HG03159 (cell line): ENCODE results near the gene TCERG1L.
"Not testable (repeated sequence)": the region's sequence is repeated elsewhere in the genome, so short reads cannot be mapped to it uniquely, and the experiment has no call there.

Source experiments
- ATAC-seq: cut with Tn5 transposase; IDR thresholded peaks from one replicate; pipeline ENCODE4 v1.9.1; 2021; ENCODE audit warnings: mild to moderate bottlenecking, moderate library complexity; ENCODE audit not compliant: unreplicated experiment

Gene TCERG1L

DNA sequence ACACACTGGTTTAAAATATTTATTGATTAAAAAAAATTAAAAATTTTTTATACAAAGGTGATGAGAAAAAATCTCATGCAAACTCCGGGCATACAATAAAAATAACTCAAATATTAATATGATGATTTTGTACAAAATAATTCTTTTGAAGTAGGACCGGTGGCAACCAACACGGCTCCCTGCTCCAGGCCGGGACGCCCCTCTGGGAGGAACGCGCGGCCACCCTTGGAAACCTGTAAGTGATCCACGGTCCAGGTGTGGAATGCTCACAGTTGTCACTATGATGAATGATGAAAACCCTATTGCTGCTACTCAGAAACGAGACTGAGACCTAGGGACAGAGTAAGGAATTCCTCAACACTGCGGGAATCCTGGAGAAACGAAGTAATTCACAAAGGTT lies 219.1 kb downstream of the TCERG1L start:
- ATAC-seq: no peak

DNA sequence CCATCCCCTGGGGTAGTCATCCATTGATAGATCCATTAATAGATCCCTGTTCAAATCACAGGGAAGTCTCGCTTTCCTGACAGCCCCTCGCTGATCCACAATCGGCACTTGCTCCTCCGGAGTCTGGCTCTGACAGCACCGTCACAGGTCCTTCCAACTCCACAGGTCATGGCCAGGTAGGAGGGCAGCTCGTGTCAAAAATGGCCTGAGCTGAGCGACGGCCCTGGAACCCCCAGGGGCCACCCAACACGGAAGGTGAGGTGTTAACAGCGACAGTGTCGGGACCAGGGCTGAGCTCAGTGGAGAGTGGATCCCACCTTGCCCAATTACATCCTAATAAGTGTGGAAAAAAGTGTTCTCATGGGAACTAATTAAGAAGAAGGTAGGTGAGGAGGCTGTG lies 219.8 kb downstream of the TCERG1L start:
- ATAC-seq: no peak

DNA sequence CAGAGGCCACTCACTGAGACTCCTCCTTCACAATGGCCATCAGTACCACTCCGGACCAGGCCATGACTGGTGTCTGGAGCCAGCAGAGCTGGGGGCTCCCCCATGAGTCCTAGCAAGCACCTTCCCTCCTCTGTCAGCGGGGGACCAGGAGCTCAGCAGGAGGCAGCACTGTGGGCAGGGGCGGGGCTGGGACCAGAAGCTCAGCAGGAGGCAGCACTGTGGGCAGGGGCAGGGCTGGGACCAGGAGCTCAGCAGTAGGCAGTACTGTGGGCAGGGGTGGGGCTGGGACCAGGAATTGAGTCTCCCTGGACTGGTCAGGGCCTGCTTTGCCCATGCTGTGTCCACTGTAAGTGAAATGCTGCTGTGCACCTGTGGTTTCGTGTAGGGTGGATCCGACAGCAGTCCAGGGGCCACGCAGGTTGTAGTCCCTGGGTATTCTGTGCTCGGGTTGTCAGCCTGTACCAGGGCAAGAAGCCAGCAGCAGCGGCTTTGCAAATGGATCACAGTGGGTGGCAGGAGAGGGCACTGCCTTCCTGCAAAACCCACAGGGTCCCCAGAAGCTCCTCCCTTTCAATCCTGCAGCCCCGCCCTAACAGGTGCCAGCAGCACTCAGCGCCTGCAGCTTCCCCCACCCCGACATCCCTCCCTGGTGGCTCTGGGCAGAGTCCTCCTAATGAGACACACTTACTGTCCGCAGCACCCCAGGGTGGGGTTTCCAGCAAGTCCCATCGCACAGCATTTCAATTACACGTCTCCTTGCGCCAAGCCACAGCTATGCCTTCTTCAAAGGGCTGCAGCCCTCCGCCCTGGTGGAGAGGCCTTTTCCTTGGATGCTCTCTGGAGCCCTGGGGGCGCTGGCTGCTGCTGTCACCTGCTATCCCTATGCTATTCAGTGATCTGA lies 220.5 kb downstream of the TCERG1L start:
- no peak for ATAC-seq

DNA sequence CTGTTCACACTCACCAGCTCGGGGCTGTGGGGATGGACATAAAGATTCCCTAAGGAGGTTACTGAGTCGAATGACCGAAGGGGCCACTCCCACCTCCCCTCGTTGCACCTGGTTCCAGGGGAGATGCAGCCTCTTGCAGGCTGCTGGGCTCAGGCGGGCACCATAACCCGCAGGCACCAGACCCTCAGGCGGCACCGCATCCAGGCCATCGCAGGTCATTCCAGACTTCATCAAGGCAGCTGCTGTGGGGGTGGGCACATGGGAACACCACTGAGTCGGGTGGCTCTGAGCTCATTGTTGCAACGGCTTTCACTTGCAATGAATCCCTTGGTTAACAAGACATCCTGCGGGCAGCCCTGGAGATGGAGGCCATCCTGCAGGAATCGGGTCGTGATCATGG lies 221.7 kb downstream of the TCERG1L start:
- no peak for ATAC-seq

DNA sequence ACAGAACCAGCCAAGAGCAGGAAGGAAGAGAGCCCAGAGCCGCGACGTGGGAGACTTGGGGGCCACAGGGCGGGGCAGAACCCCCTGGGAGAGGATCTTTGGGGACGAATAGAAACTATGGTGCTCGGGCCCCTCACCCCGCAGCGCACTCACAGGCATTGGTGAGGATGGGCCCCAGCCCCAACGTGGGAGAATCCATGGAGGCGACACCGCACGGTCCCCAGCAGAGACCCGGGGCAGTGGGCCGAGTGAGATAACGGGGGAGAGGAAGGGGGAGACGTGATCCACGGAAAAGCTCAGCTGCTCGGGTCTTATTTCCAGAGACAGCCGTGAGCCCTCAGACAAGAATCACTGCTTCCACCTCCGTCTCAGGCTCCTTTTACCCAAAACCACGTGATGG lies 222.4 kb downstream of the TCERG1L start:
- no peak for ATAC-seq

DNA sequence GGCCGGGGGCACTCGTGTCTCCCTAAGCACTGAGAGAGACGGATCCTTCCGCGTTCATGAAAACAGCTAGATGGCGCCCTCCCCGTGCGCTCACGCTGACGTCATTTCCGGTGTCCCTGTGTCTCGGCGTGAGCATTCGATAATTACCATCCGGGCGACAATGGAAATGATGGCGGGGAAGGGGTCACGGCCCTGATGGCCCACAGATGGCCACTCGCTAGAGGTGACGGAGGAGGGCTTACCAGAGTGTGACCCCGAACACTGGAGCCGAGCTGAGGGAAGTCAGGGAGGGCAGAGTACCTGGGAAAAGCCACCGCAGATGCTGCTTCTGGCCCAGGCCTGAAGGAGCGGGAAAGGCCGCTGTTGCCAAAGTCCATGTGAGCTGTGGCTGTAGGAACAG lies 222.9 kb downstream of the TCERG1L start:
- no peak for ATAC-seq

DNA sequence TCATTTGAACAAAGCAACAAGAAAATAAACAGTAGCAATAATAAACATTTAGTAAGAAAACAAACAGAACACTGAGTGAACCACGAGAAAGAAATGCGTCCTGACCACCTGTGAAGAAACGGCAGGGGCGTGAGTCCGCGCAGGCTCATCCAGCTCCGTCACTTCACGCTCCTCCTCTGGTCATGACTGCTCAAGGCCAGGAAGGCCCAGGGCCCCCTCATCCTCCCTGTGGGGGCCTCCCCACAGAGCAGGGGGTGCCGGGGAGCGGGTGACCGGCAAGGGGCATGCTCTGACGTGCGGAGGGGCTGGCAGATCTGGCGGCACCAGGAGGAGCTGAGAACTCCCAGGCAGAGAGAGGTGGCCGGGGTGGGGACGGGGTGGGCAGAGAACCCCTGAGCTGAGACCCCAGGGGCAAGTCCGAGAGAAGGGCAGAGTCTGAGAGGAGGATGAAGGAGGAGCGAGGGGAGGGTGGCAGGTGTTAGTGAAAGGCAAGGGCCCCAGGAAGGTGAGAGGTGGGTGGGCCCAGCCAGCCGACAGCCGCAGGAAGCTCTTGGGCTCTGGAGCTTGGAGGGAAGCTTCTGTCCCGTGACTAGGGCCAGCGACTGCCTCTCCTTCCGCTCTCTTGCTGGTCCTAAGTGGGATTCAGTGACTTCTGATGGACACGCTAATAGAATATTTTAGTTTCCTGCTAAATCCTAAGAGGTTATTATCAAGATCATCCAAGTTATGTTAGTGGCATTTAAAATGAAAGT lies 223.9 kb downstream of the TCERG1L start:
- ATAC-seq: no peak

DNA sequence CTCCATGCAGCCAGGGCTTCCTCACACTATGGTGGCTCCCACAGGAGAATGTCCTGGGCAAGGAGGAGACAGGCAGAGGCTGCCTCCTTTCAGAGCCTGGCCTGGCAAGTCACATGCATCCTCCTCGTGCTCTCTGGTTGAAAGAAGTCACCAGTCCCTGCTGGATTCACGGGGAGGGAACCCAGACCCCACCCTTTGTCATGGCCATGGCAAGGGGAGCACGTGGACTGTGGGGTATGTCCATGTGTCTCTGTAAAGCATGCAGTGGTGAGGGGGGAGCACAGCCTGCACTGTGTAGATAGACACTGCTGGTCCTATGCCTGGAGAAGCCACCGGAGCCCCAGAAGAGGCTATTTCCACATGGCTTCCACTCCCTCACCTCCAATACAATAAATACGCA lies 225.0 kb downstream of the TCERG1L start:
- ATAC-seq: no peak

DNA sequence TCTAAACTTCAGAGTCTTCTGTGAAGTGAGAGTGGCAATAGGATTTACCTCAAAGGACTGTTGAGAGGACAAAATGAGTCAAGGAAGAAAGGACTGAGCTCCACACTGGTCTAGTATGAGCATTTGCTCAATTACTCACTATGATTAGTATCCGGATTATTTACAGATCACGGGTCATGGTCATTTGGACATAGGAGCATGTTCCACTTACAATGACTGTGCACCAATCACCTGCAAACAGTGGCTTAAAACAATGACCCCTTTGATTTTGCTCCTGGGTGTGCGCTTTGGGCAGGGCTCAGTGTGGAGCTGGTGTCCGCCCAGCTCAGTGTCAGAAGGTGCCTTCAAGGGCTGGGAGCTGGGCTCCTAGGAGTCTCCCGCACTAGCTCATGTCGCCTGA lies 225.4 kb downstream of the TCERG1L start:
- ATAC-seq: no peak

DNA sequence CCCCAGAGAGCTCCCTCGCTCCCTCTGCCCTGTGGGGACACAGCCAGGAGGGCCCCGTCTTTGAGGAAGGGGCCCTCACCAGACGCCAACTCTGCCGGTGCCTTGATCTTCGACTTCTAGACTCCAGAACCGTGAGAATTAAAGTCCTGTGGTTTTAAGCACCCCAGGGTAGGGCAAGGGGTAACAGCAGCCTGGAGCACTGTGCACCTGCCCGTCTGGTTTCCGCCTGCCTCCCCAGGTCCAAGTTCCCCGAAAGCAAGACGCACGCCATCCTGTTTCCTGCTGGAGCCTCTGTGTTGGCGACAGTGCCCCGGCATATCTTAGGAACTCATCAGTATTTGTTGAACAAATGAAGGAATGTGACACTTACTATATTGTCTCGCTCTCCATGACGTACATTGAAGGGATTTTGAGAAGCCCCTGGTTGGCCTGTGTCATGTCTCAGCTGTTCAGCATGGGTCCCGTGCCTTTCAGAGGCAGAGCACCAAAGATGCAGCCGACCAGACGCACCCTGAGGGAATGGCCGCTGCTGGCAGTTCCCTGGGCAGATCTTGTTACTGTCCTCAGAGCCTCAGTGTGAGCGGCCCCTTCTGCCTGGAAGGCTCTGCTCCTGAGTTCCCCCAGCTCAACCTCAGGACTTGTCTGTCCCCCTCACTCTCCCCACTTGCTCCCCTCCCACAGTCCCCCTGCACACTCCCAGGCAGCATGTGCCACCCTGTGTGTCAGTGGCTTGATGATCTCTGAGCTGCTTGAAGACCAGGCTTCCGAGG lies 226.2 kb downstream of the TCERG1L start:
- no peak for ATAC-seq

DNA sequence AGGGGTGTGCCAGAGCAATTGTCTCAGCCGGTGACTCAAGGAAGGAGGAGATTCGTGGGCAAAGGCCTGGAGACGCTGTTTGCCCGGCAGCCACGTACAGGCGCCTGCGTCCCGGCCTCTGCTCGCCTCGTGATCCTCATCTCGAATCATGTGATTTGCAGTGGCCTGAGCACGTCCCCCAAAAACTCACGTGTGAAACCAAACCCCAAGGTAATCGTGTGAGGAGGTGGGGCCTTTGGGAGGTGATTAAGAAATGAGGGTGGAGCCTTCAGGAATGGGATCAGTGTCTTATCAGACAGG lies 226.8 kb downstream of the TCERG1L start:
- no peak for ATAC-seq

DNA sequence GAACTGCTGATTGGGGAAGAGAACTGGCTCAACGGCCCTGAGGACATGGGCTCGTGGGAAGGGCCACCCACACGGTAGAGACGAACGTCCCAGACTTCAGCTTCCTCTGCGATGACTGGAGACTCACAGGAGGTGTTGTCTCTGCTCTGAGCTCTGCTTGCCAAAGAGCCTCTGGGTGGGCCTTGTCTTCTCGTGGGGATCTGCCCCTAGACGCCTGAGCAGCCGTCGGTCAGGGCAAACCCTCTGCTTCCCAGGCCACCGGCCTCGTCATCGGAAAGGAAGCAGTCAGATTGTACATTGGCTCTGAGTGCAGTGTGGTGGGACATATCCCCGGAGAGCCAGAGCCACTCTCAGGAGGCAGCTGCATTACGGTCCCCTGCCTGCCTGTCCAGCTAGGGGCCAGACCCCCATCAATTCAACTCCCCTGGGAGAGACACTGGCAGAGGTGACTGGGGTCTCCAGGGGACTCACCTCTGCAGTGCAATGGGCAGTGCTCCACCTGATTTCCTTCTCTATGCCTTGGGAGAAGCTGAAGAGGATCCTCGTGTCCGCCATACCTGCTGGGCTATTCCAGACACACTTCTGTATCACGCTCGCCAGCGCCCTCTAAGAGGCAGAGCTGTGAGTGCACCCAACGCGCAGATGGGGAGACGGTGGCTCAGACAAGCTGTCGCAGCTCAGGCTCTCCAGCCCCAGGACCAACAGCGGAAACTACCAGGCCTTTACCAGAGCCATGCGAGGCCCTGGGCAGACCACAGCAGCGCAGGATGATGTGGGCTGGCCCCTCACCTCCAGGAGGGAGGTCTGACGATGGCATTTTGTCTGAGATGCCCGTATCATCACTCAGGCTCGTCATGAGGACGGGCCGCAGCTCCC lies 227.4 kb downstream of the TCERG1L start:
- ATAC-seq: no peak

DNA sequence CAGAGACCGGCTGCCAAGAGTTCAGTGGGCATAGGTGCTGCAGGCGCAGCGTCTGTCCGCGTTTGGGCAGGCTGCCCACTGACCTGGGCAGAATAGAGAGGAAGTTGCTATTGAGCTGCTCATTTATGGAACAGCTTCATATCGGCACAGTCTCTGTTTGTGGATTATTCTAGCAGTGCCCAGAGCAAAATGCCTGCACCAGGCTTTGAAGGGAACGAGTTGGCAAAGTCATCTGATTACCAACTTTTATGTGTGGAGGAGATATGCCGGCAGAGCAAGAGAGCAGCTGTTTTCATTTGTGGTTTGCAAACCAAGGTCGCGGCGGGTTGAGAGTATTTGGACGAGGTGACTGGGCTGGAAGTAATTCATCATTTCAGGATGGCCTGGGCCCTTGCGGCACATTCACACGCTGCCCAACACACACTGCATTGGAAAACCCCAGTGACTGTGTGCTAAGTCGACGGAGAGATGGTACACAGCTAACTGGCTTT lies 228.5 kb downstream of the TCERG1L start:
- no peak for ATAC-seq

DNA sequence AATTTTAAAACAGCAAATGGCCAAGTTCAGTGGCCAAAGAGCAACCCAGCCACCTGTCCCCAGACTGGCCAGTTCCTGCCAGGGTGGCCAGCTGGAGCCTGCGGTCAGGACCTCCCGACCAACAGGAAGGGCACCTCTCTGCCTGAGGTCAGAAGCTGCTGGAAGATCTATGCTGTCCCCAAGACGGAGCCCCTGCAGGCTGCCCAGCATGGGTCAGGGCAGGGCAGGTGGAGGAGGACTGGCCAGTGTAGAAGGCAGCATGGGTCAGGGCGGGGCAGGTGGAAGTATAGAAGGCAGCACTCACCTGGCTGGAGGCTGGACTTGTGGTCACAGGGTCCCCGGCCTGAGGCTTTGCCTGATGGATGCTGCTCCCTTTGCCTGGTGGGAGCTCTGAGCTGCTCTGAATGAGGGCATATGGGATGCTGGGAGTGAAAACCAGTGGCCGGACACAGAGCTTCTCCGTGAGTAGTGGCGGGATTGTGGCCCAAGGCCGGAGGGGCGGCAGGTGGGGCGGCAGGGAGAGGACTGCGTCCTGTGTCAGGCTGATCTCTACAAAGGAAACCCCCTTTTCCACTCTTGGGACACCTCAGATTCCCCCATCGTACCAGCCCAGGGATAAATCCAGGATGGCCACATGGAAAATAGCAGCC lies 229.2 kb downstream of the TCERG1L start:
- ATAC-seq: no peak

DNA sequence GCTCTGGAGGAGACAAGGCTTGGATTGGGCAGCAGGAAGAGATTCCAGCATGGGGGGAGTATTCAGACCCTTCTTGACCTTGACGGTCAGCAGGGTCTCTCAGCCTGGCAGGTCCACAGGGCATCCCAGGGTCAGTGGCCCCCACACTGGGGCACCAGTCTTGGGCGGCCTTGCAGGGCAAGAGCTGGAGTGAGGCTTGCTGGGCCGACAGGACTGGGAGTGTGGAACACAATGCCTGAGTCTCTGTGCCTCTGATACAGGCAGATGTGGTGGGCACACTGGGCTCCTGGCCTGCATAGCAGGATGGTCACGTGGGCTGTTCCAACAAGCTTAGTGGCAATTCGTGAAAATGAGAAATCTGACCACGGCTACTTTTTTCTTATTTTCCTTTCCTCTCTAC lies 229.7 kb downstream of the TCERG1L start:
- ATAC-seq: no peak

DNA sequence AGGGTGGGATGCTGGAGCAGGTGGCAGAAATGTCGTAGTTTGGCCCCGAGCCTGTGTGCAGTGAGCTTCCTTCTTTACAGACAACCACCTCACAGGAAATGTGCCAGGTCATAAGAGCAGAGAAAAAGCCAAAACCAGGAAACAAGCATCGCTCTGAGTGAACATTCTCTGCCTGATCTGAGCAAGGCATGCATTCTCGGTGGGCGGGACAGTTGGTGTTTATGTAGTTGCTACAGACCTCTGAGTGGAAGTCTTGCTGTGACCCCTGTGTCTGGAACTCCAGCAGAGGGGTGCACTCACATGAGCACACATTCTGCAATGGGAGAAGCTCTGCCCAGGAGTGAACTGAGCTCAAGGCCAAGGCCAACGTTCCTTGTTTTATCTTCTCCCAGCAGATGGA lies 230.1 kb downstream of the TCERG1L start:
- no peak for ATAC-seq

DNA sequence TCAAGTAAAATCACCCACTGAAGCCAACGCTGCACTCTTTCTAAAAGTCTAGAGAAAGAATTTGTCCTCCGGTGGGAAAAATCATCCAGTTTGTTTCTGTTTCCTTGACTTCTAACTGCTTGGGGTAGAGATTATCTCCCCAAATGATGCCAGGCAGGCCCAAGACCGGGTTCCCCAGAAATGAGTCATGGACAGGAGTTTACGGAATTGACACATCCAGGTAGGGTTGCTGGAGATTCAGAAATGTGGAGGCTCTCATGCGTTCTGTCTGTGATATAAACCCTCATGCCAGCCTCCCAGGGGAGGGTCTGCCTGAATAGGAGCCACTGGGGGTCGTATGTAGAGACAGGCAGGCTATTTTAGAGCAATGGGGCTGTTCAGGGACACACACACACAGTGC lies 230.9 kb downstream of the TCERG1L start:
- no peak for ATAC-seq

DNA sequence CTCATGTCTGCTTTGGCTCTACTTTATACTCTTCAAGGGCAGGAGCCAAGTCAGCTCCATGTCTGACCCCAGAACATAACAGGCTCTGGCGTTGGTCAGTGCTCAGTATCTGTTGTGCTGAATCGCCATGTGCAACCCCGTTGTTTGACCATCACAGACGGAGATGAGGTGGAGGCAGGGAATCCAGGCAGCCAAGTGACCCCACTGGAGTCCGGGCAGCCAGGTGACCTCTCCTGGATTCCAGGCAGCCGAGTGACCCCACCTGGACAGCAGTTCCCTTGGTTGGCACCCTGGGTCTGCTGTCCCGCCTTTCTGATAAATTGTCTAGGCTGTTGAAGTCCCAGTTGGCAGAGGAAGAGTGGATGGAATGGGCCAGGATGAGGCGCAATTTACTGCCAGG lies 232.2 kb downstream of the TCERG1L start:
- ATAC-seq: no peak

DNA sequence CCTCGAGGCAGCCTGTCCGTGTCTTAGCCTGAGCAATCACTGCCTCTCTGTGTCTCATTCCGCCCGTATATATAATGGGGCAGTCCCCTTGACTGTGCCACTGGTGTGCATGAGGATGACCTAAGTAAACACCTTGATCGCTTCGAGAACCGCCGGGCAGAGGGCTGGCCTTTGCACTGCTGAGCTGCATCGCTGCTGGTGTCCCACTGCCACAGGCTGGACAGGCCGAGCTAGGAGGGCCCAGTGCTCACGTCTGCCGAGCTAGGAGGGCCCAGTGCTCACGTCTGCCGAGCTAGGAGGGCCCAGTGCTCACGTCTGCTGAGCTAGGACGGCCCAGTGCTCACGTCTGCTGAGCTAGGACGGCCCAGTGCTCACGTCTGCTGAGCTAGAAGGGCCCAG lies 232.6 kb downstream of the TCERG1L start:
- not testable (repeated sequence) for ATAC-seq
